ENCODE measurements around the gene WDR1.
A peak's percentile ranks its signal among the peaks of the same experiment; 100 is the strongest.
"Not testable (repeated sequence)": the region's sequence is repeated elsewhere in the genome, so short reads cannot be mapped to it uniquely, and the experiment has no call there.

The WDR1 gene

DNA sequence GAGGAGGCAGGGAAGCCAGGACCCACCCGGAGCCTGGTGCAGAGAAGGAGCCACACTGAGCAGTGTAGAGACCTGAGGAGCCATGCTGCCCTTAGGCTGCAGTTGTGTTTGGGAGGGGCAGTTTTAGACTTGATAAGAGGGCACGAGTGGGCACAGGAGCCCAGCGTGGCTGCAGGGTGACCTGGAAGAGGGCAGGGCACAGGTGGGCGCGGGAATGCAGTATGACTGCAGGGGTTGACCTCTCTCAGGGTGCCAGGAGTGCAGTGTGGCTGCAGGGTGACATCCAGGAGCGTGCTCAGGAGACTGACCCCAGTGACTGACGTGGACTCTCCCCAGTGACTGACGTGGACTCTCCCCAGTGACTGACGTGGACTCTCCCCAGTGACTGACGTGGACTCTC lies 14.6 kb upstream of the WDR1 start:
- no peak for DNase-seq (ENCODE audit: low spot score)

- DNase-seq (ENCODE audit: low spot score), result no peak
Measured at GRCh38 chr4:10130178-10130888, 13.7 kb upstream of the WDR1 start.

DNA sequence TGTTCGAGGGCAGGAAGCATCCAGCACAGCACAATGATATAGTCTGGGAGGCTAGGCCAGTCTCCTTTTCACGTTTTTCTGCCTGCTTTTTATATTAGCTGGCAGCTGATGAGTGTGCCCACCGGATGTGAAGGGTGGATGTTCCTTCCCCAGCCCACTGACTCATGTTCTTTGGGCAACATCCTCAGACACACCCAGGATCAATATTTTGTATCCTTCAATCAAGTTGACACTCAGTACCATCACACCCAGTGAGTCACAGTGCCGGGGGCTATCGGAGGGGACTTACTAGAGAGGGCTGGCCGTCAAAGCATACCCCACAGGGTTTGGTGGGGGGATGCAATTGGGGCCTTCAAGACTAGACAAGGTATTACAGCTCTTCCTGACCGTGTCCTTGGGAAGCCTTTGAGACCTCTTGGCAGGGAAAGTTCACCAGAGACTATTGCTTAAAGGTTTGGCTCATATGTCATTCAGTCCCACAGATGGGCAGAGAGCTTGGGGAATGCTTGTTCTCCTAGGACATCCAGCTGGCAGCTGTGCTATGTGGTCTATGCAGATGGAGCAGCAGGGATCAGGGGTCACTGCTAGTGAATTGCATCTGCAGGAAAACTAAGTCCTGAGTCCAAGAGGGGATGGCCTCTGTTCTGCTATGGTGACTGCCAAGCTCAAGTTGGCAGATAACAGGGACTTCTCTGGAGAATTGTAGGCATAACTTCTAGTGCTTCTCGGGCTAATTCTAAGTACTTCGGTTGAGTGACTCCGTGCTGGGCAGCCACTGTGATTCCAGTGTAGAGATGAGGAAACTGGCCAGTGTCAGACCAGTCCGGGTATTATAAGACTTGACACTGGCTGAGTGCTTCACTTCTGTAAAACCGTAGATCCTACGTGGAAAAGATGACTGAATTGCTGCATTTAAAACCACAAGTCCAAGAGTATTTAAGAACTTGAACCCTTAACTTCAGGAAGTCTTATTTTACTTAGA lies 12.9 kb upstream of the WDR1 start:
- DNase-seq (ENCODE audit: low spot score), result peak; percentile 48

- DNase-seq (ENCODE audit: low spot score), result no peak
Measured at GRCh38 chr4:10128761-10129160, 12.2 kb upstream of the WDR1 start.

- DNase-seq (ENCODE audit: low spot score), result not testable (repeated sequence)
Measured at GRCh38 chr4:10127531-10127930, 10.9 kb upstream of the WDR1 start.

GRCh38 chr4:10124167-10124930 lies 7.8 kb upstream of the WDR1 start:
- DNase-seq (ENCODE audit: low spot score), result no peak

DNA sequence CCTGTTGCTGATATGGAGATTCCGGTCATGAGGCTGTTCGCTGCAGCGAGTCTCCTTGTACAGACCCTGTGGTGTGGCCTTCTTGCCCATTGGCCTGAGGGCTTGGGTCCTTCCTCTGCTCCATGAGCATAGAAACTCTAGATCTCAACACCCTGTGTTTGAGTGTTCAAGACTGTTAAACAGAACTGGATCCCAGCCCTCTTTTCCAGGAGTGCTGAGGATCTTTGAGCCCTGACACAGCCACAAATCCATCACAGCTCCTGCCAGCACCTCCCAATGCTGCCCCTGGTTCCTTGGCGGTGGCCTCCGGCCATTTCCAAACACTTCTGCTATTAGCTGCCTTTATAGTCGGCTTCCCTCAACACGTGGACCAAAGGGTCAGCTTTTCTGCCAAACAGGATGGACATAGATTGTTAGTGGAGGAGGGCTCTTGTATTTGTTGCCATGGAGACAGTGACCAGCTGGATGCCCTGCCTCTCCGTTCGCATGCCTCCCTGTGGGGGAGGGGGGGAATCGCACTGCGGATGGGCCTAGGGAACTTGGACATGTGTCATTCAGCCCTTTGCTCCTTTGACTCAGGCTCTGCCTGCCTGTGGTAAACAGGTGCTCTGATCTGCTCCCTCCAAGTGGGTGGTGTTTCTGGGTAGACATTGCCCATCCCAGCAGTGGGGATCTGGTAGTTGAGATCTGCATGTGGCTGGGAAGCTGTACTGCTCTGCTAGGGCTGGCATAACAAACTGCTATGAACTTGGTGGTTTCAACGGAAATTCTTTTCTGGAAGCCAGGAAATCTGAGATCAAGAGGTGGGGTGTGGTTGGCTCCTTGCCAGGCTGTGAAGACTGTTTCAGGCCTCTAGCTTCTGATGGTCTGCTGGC lies 6.9 kb upstream of the WDR1 start:
- no peak for DNase-seq (ENCODE audit: low spot score)

DNA sequence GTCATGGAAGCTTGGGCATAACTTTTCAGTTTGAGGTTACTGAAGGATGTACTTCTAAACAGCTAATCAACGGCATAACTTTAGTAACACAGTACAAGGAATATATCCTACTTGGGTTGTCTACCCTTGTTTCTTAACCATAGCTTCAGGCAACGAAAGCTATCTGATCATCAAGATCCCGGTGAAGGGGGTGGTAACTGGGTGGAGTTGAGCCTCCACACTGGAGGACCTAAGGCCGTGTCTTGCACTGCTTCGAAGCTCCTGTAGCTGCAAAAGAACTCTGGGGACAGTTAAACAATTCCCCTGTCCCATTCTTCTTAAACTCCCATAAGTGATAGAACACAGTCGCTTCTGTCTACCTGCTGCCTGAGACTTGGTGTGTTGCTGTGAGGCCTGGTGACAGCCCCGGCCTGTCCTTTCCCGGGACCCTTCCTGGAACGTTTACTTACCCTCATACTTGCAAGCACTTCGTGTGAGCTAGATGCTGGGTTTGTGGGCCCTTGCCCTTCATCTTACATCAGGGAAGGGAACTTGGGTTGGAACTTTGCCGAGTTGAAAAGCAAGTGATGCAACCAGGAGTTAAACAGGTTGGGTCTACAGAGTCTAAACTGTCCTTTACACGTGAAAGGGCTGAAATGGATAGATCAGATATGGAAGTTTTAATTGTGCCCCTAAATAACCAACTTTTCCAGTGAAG lies 5.8 kb upstream of the WDR1 start:
- DNase-seq (ENCODE audit: low spot score), result no peak

DNA sequence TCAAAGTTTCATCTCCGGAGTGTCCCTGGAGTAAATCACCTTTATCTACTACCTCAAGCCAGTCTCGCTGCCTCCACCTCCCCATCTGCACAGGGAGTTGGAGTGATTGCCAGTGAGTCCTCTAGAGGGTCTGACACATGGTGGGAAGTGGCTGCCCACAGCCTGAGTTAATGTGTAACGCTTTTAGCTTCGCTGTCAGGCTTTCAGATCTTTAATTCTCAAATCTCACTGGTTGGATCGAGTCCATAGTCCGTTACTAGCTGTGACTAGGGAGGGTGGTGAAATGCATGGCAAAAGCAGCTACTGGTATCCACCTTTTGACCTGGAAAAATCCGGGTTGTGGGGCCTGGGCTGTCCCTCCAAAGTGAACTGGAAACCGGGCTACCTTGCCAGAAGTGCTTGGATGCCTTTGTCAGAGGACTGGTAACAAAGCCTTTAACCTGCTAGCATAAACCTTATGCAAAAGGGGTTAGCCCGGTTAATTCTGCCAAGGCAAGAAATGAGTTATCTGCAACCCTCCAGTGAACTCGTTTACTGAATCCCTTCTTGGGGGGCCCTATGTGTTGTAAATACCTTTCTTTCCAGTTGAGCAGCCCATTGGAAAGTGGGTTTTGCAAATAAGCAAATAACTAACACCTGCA lies 5.1 kb upstream of the WDR1 start:
- DNase-seq (ENCODE audit: low spot score), result no peak

DNA sequence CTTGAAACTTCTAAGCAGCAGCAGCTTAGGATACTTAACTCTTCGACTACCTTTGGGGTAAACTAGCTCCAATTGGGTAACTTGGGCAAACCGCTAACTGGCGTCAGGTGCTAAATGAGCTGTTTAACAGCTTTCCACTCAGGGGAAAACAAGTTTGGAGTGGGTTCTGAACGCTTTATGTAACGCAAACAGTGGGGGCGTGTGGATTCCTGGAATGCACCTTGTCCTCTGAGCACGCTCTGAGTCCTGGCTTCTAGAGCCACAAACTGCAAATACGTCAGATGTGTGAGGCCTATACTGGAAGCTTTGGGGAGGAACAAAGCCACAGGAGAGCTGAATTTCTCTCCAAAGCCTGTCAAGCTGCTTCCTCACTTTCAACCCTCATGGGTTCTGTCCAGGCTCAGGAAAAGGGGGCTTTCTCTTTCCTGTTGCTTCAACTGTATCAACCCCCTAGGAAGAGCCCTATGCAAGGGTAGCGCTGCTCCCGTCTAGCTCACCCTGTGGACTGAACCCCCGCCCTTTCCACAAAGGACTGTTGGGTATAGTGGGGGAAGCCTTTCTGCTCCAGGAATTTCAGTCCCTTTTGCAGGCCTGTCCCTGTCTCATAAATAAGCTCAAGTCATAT lies 4.5 kb upstream of the WDR1 start:
- no peak for DNase-seq (ENCODE audit: low spot score)

GRCh38 chr4:10119773-10120172 lies 3.2 kb upstream of the WDR1 start:
- no peak for DNase-seq (ENCODE audit: low spot score)

DNA sequence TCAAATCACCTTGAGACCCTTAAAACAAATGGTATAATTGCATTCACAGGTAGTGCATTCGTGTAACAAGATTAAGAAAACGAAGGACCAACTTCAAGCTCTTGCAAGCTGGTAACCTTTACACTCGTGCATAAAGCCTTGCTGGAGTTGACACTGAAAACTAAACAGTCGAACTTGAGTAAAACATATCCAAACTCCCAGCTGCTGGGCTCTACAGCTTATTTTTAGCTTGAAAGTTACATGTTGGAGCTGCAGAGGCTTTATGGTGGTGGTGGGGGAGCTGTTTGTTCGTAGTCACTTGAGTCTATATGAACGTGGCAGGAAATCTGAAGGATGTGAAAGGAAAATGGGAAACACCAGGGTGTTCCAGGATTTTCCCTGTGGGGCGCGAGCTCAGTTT lies 2.7 kb upstream of the WDR1 start:
- DNase-seq (ENCODE audit: low spot score), result no peak

GRCh38 chr4:10118048-10119004 lies 1.7 kb upstream of the WDR1 start:
- no peak for DNase-seq (ENCODE audit: low spot score)

GRCh38 chr4:10117359-10118047 lies 904 bp upstream of the WDR1 start:
- no peak for DNase-seq (ENCODE audit: low spot score)

DNA sequence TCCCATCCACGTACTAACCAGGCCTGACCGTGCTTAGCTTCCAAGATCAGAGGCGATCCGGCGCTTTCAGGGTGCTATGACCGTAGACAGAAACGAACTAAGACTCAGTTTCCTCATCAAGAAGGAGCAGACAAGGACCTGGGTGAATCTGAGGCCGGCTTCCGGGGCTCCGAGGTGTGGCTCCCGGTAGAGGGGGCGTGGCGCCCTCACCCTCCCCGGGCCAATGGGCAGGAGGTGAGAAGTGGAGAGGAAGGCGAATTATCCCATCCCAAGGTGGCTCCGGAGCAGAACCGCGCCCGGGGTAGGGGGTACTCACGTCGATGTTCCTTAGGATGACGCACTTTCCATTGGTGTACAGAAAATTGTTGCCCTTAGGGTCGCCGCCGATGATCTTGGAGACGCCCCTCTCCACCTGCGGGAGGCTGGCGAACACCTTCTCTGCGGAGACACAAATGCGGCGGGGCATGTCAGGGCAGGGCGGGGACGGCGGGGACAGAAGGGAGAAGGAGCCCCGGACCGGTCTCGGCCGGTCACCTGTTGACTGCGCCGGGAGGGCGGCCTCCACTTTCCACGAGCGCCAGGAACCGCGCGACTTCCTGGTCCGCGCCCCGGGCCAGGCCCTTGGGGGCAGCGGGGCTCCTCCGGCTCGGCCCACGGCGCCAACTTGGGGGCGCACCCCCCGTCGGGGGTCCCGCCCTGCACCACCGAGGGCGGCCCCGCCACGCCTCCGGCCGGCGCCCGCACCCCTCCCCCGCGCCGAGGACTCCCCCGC lies 616 bp downstream of the WDR1 start:
- DNase-seq (ENCODE audit: low spot score), result peak; percentile 47

DNA sequence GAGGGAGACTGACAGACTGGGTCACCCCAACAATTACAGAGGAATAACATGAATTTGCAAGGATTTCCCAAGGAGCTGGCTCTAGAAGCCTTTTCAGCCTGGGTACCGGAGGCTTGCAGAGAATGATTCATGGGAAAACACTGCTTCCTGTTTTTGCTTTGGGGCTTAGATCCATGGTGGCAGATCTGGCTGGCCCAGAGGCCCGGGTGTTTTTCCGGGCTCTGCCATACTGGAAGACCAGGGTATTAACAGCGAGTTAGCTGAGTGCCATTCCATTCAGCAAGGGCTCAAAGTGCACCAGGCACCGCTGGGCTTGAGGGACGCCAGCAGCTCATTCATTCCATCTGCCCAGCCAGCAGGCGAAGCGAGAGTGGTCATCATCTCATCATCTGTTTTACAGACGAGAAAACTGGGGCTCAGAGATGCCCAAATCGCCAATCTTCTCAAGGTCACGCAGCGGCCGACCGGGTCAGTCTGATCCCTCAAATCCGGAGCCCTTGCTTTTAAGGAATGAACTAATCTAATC lies 1.3 kb downstream of the WDR1 start:
- peak; percentile 54 for DNase-seq (ENCODE audit: low spot score)

DNA sequence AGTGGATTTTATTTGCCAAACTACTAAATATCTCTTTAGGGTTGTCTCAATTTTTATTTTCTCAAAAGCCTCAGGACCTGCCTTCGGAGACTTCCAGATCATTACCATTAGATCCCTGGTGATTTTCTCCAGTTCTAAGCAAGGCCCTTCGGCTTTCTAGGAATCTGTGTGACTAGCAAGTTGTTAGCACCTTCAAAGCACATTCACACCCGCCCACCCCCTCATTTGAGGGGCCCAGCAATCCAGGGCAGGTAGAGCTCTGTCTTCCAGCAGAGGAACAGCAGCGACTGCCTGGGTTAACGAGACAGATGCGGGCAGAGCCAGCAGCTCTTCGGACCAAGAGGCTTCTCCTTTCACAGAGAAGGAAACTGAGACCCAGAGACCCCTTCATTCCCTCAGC lies 2.0 kb downstream of the WDR1 start:
- no peak for DNase-seq (ENCODE audit: low spot score)
